GM18868 (cell line): ENCODE measurements around the gene UBASH3A.
A peak's percentile ranks its signal among the peaks of the same experiment; 100 is the strongest.

Experiments used
- ATAC-seq: cut with Tn5 transposase; IDR thresholded peaks from one replicate; pipeline ENCODE4 v1.9.1; 2021; ENCODE audit warnings: mild to moderate bottlenecking, moderate library complexity; ENCODE audit not compliant: unreplicated experiment

Gene UBASH3A

GRCh38 chr21:42486072-42486471 is 82.4 kb downstream of the UBASH3A start:
- ATAC-seq: no peak

GRCh38 chr21:42486531-42486930 is 82.8 kb downstream of the UBASH3A start:
- no peak for ATAC-seq

- ATAC-seq: no peak
These were observed 85.4 kb downstream of the UBASH3A start for GRCh38 chr21:42489006-42489563.

GRCh38 chr21:42489991-42490390 is 86.3 kb downstream of the UBASH3A start:
- ATAC-seq: no peak

- no peak for ATAC-seq
These were observed 87.0 kb downstream of the UBASH3A start for GRCh38 chr21:42490720-42491119.

GRCh38 chr21:42491328-42491727 is 87.6 kb downstream of the UBASH3A start:
- ATAC-seq: no peak

GRCh38 chr21:42492201-42492600 is 88.5 kb downstream of the UBASH3A start:
- ATAC-seq: no peak

GRCh38 chr21:42493109-42494060 is 89.7 kb downstream of the UBASH3A start:
- ATAC-seq: no peak

GRCh38 chr21:42495027-42495426 is 91.3 kb downstream of the UBASH3A start:
- ATAC-seq: no peak

- ATAC-seq: peak; percentile 4
These were observed 92.0 kb downstream of the UBASH3A start for GRCh38 chr21:42495765-42496119.

GRCh38 chr21:42496120-42496838 is 92.6 kb downstream of the UBASH3A start, which contains the start of gene RSPH1:
RSPH1 (minus strand) TSS chr21:42496224; CDS start chr21:42496186, 38 bp downstream.
- peak; percentile 99 for ATAC-seq

- no peak for ATAC-seq
These were observed 93.1 kb downstream of the UBASH3A start for GRCh38 chr21:42496839-42497202.
